Hippocampal formation (tissue), 2 donors: Measurements from ENCODE around the gene MRTO4.

Experiments used
- DNase-seq, 2 donors: peaks; one replicate each; lab custom pipeline; 2025; lab: John Stamatoyannopoulos, UW

Gene MRTO4

DNA sequence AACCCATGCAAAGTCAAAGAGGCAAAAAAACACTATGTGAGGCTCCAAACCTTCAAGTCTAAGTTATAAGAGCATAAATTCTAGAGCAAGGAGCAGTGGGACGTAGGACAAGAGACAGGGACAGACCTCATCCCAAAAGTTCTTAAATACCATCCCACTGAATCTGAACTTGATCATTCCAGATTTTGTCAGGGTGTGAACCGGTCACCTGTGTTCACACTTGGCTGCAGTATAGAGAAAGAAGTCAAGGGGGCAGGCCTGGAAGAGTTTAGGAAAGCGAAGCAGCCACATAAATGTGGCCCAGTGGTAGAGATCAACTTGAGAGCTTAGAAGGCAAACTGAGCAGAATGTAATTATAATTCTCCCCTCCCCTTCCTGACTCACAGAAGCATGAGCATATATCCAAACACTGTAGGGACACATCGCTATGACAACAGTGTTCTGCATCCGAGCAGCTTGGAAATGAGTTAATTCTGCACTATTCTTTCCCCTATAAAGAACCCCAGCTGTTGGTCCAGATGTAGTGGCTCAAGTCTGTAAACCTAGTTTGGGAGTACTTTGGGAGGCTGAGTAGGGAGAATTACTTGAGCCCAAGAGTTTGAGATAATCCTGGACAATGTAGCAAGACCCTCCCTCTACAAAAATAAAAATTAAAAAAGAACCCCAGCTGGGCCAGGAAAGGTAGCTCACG lies 57.7 kb downstream of the MRTO4 start:
- DNase-seq, result no peak
